ENCODE data around the gene HELZ. TPM values are rescaled to one million over a fixed set of nuclear protein-coding genes. Genes with fewer than 3 reads are reported as not detected.

HELZ gene
- total and polyA plus RNA-seq, 2 of the 8 experiments (the other 6 are each of a cell fraction or from before 2014, with no cell fraction given) = 10.0 to 48.7 TPM

GRCh38 chr17:67080804-67081203 is 164.2 kb downstream of the HELZ start (continued):
- no peak for TF ChIP-seq RFX5 (IDR thresholded peaks at IDR 0.05; ENCODE audit: borderline replicate concordance, low read depth, low read length)
- no peak for TF ChIP-seq EZH2 (IDR thresholded peaks at IDR 0.05; ENCODE audit: low read depth, low read length, severe bottlenecking)
- TF ChIP-seq JUND (IDR thresholded peaks at IDR 0.05; ENCODE audit: low read length) = no peak
- no peak for TF ChIP-seq KDM1A (IDR thresholded peaks at IDR 0.05; ENCODE audit: borderline replicate concordance, low read length)
- no peak for TF ChIP-seq GABPA (IDR thresholded peaks at IDR 0.05; ENCODE audit: borderline replicate concordance, insufficient read depth, low read length)
- no peak for TF ChIP-seq SIRT6 (IDR thresholded peaks at IDR 0.05; ENCODE audit: low read length)
